HL-60 (cell line): Measurements from ENCODE around the gene MYL12A.

Experiments used
- CTCF ChIP-seq: IDR thresholded peaks from one replicate; pipeline ENCODE4 v1.5.1; 2011; ENCODE audit warnings: low read length, control low read depth, inconsistent platforms; ENCODE audit not compliant: insufficient read depth
- POLR2AphosphoS5 ChIP-seq: IDR thresholded peaks from 2 replicates; pipeline ENCODE4 v1.6.1; 2012; ENCODE audit warnings: low read depth

GRCh38 chr18:3245185-3245564 lies 2.4 kb upstream of the MYL12A start:
- TF ChIP-seq CTCF (no peak), POLR2AphosphoS5 (no peak)
